DMS153 treated with DMSO at 0.1 percent for 48 hours (cell line): Measurements from ENCODE around the gene DBN1.
"Not testable (repeated sequence)": the region's sequence is repeated elsewhere in the genome, so short reads cannot be mapped to it uniquely, and the experiment has no call there.

Experiments used
- DNase-seq: peaks from one replicate; lab custom pipeline; 2025; ENCODE audit not compliant: unreplicated experiment; lab: John Stamatoyannopoulos, UW

Gene DBN1

DNA sequence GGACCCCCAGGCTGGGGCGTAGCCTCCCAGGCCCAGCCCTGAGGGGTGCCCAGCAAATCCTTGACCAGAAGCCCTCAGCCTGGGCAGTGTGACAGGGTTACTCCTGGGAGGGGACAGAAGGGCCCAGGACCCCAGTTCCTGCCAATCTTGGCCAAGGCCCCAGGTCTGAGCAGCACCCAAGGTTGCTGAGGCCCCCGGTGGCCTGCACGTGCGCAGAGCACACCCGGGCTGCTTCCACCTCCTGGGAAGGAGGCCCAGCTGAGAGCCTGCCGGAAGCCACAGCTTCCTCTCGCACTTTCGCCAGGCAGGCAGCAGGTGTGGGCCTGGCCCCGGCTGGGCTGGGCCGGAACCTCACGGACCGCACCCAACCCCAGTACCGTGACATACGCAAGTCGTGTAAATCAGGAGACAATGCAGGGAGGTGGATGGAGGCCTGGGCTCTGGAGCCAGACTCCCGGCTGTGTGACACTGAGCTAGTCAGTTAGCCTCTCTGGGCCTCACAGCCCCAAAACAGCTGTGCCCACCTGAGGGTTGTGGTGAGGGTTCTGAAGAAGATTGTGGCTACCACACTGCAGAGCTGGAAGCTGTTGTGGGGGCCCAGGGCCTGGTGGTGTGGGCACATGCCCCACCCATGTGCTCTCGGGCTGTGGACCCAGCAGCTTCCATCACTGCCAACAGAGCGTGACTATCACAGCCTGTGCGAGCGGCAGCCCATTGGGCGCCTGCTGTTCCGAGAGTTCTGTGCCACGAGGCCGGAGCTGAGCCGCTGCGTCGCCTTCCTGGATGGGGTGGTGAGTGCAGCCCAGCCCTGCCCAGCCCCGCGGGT is 41.9 kb downstream of the DBN1 start:
- no peak for DNase-seq

DNA sequence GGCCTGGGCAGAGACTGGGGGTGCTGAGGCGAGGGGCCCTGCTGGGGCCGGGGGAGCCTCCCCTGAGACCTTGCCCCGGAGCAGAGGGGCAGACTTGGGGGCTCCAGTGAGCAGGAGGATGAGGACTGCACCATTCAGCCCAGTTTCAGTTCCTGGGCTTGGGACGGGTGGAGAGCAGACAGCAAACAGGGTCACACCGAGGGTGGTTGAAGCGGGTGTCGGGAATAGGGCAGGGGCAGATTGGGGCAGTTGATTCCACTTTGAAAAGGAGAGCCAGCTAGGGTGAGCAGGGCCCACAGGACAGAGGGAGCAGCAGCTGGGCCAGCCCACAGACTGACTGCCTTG is 42.5 kb downstream of the DBN1 start:
- no peak for DNase-seq

DNA sequence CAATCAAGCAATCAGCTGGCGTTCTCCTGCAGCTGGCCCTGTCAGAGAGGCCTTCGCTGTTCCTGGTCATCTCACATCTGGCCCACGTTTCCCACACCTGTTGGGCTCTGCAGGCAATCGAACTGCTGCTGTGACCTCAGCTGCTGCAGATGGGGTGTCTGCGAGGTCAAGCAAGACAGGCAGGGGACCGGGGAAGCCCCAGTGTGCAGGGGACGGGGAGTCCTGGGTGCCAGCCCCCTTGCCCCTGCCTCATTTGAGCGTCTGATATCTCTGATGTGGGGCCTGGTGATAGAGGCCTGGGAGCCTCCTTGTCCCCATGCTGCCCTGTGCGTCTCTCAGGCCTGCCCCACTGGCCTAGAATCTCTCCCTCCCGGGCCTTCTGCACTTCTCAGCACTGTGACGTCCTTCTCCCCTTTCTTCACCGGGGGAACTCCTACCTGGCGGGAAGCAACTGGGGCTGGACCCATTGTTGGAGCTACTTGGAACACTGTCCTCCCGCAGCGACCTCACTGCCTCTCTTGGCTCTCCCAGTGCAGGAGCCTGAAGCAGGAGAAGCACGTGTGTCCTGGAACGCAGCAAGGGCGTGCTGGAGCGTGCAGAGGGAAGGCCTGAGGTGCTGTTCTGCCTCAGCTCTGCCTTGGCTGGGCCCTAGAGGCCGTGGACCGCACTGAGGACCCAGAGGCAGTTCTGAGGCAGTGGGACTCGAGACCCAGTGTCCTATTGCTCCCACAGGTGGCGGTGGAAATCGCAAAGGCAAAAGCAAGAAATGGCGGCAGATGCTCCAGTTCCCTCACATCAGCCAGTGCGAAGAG is 43.1 kb downstream of the DBN1 start:
- no peak for DNase-seq

DNA sequence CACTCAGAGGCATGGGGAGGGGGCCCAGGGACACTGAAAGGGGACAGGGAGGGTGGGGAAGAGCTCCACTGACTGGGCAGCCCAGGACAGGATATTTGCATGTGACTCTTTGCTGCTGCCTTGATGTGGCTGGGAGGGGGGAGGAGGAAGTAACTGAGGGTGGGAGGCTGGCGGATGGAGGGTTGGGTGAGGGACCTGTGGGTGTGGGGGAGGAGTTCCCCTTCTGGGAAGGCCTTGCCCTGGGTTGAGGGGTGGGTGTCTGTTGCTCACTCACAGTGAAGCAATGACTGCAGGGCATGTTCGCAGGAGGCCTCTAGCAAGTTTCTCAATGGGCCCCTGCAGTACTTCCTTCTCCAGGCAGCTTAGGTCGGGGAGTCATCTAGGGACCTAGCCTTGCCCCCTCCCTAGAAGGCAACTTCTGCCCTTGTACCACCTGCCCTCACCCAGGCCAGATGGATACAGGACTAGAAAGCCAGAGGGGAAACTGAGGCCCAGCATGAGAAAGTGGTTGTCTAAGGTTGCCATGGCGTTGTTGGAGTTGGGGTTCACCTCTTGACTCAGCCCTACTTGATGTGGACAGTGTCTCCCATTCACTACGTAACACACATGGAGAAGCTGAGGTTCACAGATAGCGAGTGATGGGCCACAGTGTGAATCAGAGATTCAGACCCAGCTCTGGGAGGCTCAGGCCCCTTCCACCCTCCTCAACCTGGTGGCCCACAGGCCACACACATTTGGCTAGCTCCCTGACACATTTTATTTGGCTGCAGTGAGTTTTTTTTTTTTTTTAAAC is 44.0 kb downstream of the DBN1 start:
- no peak for DNase-seq

DNA sequence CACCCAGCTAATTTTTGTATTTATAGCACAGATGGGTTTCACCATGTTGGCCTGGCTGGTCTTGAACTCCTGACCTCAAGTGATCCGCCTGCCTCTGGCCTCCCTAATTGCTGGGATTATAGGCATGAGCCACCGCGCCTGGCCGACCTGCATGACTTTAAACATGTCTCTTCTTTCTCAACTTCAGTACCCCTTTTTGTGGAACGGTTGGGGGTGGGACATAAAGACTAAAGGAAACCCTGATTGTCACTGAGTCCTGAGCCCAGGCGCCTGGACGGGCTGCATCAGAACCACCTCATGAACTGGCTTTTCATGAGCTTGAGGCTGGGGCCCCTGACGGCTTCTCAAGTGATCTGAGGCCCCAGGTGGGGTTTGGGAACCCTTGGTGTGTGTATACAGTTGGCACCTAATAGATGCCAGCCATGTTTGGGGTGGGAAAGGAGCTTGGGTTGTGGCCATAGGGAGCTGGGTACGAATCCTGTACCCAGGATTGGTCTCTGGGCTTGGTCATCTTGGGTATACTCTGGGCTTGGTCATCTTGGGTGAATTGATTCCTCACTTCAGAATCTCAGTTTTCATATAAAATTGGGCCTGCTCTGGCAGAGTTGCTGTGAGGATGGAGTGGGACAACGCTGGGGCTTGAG is 44.7 kb downstream of the DBN1 start:
- DNase-seq: no peak

DNA sequence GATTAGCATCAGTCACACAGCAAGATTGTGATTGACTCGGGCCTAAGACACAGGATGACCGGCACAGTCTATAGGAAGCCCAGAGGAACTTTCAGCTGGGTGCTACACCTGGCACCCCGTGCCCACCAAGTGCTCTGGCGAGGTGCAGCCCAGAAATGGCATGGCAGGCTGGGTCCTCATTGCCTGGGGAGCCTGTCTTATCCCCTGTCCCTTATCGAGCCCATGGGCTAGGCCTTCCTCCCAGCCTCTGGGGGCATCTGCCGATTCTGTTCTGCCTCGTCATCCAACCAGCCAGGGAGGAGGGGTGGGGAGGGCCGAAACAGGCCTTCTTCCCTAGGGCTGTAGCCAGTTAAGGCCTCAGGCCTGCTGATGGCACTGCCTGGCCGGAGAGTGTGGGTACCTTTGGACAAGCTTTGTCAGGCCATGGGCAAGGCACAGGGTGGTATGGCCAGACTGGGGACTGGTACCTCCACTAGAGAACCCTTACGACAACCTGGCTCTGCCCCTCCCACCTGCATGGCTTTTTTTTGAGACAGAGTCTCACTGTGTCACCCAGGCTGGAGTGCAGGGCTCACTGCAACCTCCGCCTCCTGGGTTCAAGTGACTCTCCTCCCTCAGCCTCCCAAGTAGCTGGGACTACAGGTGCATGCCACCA is 45.4 kb downstream of the DBN1 start:
- DNase-seq: no peak

DNA sequence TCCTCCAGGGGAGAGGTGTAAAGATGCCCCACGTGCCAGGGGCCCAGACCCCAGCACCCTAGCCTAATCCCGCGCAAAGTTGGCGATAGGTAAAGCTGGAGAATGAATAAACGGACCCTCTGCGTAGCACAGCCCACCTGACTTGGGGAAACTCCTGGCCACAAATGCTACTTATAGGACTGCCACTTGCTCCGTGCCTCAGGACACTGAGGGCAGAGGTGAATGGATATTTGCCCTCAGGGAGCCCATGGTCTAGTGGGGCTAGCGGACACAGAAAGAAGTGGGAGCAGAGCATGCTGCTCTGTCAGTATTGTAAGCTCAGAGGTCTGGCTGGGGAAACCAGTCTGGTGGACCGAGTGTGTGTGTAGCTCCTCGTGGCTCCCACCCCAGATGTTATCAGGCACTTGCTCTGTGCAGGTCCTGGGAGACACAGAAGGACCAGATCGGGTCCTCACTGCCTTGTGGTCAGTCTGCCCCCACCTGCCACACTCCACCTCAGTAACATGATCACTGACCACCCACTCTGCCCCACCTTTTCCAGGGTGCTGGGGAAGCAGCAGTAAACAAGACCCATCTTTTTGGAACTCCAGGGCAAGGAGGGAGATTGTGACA is 46.1 kb downstream of the DBN1 start:
- DNase-seq: no peak

DNA sequence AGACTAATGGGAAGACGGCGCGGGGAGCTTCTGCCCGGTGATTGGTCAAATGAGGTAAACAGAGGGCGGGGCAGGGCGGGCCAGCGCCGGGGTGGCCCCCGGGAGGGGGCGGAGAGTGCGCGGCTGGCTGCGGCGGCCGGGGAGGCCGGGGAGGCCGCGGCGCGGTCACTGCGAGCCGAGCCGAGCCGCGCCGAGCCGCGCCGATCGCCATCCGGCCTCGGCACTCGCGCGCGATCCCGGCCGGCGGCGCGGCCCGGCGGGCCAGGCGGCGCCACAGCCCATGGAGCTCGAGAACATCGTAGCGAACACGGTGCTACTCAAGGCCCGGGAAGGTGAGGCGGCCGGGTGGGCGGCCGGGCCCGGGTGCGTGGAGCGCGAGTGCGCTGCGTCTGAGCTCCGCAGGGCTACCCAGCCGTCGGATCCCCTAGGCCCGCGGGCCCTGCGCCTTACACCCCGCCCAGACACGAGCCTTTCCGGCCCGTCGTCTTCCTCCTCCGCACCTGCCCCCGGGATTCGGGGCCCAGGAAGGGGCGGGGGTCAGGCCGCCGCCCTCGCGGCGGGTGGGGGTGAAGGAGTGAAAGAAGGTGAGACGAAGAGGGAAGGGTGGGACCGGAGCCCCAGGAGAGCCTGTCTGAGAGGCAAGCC is 46.7 kb downstream of the DBN1 start, which contains the start of gene GRK6:
Gene GRK6, plus strand, starts transcription at position 111 of the 645 bp plus-strand sequence. Its CDS starts 170 bp downstream, at position 281.
- DNase-seq: no peak

DNA sequence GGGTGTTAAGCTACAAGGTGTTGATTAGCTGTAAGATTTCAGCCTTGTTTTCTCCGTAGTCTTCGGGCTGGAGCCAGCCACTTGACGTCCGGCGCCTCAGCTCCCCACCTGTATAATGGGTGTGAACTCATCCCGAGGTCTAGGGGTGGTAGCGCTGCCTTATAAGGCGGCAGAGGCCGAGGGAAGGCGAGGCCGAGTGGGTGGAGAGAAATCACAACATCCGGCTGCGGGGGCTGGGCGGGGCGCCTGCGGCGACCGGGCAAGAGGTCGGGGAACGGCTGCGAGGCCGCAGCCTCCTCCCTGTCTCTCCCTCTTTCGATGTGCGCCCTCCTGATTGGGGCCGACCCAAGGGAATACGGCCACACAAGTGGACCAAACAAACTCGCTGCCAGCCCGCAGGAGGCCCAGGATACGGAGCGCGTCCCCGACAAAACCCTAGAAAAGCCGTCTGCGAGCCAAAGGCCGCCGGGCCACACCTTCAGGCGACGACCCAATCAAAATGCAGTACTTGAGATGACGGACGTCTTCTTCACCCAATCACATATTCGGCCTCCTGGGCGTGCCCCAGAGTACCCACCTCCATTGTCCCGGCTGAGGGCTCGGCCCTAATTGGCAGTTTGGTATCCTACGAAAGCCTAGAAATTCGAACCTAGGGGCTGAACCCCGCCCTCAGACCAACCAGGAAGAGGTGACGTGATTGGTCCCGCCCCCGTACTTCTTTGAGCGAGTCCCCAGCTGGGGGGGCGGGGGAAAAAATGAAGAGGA is 47.5 kb downstream of the DBN1 start:
- DNase-seq: peak; percentile 87

DNA sequence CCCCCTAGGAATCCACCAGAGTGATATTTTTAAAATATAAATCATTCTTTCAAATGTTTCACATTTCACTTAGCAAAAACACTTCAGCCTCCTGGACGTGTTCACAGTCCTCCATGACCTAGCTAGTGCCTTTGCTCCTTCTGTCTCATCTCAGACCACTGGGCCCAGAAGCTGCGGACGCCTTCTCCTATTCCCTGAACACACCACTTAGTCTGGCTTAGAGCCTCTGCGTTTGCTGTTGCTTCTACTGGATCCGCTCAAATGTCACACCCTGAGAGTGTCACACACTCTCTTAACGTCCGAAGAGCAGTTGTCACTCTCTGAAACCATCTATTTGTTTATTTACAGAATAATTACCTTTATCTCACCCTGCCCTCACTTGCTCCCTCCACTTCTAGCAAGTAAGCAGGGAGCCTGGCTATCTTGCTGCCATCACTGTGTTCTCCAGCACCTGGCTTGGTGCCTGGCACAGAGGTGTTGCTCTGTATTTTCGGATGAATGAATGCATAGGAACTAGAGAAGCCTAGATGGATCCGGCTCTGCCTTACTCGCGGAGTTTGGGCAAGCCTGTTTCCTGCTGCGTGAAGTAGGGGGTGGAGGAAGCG is 48.1 kb downstream of the DBN1 start:
- no peak for DNase-seq

DNA sequence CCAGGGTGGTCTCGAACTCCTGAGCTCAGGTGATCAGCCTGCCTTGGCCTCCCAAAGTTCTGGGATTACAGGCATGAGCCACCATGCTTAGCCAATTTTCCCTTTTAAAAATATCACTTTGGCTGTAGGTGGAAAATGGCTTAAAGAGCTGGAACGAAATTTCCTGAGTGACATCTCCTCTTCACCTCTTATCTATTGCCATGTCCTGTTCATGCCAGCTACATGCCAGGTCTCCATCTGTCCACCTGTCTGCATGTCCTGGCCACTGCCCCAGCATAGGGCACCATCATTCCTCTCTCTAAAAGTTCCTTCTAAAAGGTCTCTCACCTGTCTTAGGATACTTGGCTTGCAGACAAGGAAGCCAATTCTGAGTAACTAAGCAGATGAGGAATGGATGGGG is 49.8 kb downstream of the DBN1 start:
- DNase-seq: no peak

DNA sequence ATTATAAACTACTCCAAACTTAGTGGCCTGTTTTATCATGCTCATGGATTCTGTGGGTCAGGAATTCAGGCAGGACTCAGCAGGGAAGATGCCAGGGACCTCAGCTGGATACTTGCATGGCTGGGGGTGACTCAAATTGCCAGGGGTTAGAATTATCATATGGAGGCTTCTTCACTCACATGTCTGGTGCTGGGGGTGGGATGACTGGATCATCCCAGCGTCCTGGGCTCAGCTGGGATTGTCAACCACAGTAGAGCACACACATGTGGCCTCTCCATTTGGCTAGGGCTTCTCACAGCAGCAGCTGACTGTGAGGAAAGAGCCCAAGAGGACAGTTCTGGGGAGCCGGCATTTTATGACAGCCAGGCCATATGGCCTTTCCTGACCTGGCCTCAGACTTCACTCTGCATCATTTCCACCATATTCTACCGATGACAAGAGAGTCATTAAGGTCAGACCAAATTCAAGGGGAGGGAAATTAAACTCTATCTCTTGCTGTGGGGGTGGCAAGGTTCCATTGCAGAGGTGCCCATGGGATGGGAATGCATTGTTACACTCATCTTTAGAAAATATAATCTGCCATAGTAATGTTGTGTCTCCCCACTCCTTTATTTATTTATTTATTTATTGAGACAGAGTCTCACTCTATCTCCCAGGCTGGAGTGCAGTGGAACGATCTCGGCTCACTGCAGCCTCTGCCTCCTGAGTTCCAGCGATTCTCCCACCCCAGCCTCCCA is 52.2 kb downstream of the DBN1 start:
- DNase-seq: no peak

DNA sequence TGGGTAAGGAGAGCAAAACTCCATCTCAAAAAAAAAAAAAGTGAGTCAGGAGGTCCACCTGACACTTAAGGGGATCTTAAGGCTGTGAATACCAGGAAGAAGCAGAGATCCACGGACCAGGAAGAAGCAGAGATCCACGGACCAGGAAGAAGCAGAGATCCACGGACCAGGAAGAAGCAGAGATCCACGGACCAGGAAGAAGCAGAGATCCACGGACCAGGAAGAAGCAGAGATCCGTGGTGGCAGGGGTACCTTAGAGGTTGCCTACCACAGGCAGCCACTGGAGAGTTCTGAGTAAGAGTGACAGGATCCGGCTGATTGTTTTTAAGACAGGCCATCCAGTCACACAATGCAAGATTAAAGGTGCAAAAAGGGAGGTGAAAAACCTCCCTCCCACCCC is 53.0 kb downstream of the DBN1 start:
- DNase-seq: not testable (repeated sequence)

DNA sequence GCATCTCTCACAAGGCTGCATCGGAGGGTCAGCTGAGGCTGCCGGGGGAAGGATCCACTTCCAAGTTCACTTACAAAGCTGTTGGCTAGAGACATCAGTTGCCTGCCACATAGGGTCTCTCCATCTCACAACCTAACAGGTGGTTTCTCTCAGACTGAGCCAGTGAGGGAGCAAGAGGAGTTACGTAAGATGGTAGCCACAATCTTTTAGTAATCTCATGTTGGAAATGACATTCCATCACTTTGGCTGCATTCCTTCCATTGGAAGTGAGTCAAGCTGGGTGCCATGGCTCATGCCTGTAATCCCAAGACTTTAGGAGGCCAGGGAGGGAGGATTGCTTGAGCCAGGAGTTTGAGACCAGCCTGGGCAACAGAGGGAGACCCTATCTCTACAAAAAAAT is 54.4 kb downstream of the DBN1 start:
- no peak for DNase-seq

DNA sequence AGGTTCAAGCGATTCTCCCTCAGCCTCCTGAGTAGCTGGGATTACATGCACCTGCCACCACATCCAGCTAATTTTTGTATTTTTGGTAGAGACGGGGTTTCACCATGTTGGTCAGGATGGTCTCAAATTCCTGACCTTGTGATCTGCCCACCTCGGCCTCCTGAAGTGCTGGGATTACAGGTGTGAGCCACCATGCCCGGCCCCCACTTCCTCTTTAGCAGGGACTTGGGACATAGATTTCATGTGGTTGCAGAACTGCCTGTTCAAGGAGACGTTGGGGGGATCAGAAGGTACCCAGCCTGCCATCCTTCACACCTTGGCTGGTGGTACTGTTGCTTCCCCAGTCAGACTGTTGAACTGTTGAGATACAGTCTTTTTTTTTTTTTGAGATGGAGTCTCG is 56.4 kb downstream of the DBN1 start:
- DNase-seq: not testable (repeated sequence)

DNA sequence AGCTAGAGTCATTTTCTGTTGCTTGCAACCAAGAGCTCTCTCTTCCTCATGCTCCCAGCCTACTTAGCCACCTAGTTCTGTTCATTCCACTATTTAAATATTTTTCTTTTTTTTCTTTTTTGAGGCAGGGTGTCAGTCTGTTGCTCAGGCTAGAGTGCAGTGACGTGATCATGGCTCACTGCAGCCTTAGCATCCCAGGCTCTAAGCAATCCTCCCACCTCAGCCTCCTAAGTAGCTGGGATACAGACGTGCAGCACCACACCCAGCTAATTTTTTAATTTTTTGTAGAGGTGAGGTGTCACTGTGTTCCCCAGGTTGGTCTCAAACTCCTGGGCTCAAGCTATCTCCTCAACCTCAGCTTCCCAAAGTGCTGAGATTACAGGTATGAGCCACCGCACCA is 59.0 kb downstream of the DBN1 start:
- no peak for DNase-seq

DNA sequence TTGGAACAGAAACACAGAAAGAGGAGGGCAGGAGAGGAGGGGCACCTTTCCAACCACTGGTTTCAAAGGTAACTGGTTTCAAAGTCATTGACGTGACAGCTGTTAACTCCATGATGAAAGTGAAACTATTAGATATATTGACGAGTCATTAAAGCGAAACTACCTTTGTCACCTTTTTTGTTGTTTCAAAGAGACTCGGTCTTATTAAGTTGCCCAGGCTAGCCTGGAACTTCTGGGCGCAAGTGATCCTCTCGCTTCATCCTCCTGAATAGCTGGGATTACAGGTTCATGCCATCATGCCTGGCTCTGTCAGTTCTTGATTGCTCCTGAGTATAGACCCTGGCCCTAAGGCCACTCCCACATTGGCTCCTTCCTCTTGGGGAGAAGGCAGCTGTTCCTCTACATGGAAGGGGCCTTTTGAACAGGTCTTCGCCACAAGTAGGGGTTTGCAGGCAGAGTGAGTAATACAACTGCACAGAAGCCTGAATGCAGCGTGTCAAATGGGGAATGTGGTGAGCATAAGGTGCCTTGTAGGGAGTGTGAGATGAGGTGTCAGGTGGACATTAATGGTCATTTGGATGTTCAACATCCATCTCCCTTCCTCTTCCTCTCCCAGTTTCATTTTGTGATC is 60.7 kb downstream of the DBN1 start:
- DNase-seq: no peak
